GM12878 (cell line): ENCODE data around the gene DMP1. TPM values are rescaled to one million over a fixed set of nuclear protein-coding genes. Genes with fewer than 3 reads are reported as not detected.

ENCODE experiments used
- ATAC-seq: fragments of 200-7000 bp; cut with Tn5 transposase; 3 replicates; pipeline ENCODE4 v1.9.1; 2020; ENCODE audit warnings: mild to moderate bottlenecking, moderate library complexity
- BruUV-seq: library from RNA; stranded (reverse); fragments of 400-500 nt; replicated peaks from 2 replicates; lab custom pipeline; 2021; lab: Mats Ljungman, UMichigan
- CTCF ChIA-PET: fragments of 300-600 bp; sonication (Branson Sonifier 250); formaldehyde crosslinking; extraction: SDS; loops from one replicate; lab custom pipeline; 2021; ENCODE audit warnings: inconsistent platforms; lab: Yijun Ruan, JAX
- POLR2A ChIA-PET: fragments of 350-600 bp; formaldehyde crosslinking; extraction: SDS; loops from one replicate; lab custom pipeline; 2021; ENCODE audit warnings: inconsistent platforms; lab: Charles Lee
- RAD21 ChIA-PET: fragments of 300-600 bp; sonication (Branson Sonifier 250); formaldehyde crosslinking; loops from one replicate; lab custom pipeline; 2023; ENCODE audit warnings: antibody characterized with exemption; ENCODE audit not compliant: unreplicated experiment; lab: Charles Lee
- SMC1A ChIA-PET: fragments of 300-600 bp; sonication (Branson Sonifier 250); formaldehyde crosslinking; loops from one replicate; lab custom pipeline; 2023; ENCODE audit not compliant: unreplicated experiment, uncharacterized antibody; lab: Charles Lee
- DNase-seq: peaks from one replicate; pipeline ENCODE4 v3.0.0-alpha.2; 2011; ENCODE audit warnings: low read depth, low spot score
- FAIRE-seq: peaks from 3 replicates; lab custom pipeline; 2011; peaks lifted over from hg19 to GRCh38; lab: Jason Lieb, UNC
- H2AFZ ChIP-seq: 2 replicates; pipeline ENCODE4 v1.6.0; 2011; ENCODE audit warnings: low read depth, low read length, control low read depth; ENCODE audit not compliant: control insufficient read depth
- H3K27ac ChIP-seq: 2 replicates; pipeline ENCODE4 v1.5.1; 2011; ENCODE audit warnings: control low read depth; ENCODE audit not compliant: control insufficient read depth, insufficient read depth
- H3K27me3 ChIP-seq, 2 experiments: replicated peaks in 1 of 2; 2 replicates each; pipeline versions ENCODE4 v1.6.0 to v1.6.1; 2011; ENCODE audit warnings: low read length in 1 of 2; ENCODE audit not compliant: control insufficient read depth in 2 of 2, insufficient read depth in 2 of 2
- H3K36me3 ChIP-seq, 2 experiments: 2 replicates each; pipeline ENCODE4 v1.5.1; 2011; ENCODE audit warnings: low read length in 1 of 2; ENCODE audit not compliant: control insufficient read depth in 2 of 2, insufficient read depth in 2 of 2
- H3K4me1 ChIP-seq: 2 replicates; pipeline ENCODE4 v1.6.1; 2011; ENCODE audit warnings: mild to moderate bottlenecking, low read length, moderate library complexity, mixed read lengths; ENCODE audit not compliant: control insufficient read depth, insufficient read depth
- H3K4me2 ChIP-seq: 2 replicates; pipeline ENCODE4 v1.6.0; 2011; ENCODE audit warnings: control low read depth; ENCODE audit not compliant: control insufficient read depth, insufficient read depth
- H3K4me3 ChIP-seq: fragments of 200-600 bp; sonication (generic); 2 replicates; pipeline ENCODE4 v1.5.1; 2016
- H3K79me2 ChIP-seq: 2 replicates; pipeline ENCODE4 v1.6.0; 2011; ENCODE audit warnings: low read length; ENCODE audit not compliant: control insufficient read depth, insufficient read depth
- H3K9ac ChIP-seq: 2 replicates; pipeline ENCODE4 v1.8.0; 2011; ENCODE audit warnings: low read length, control low read depth, mixed read lengths; ENCODE audit not compliant: control insufficient read depth, insufficient read depth
- H3K9me3 ChIP-seq: replicated peaks from 3 replicates; pipeline ENCODE4 v1.5.1; 2011; ENCODE audit warnings: mild to moderate bottlenecking, low read length; ENCODE audit not compliant: control insufficient read depth, insufficient read depth
- H4K20me1 ChIP-seq: 2 replicates; pipeline ENCODE4 v1.6.0; 2011; ENCODE audit not compliant: control insufficient read depth, insufficient read depth
- BCL11A ChIP-seq: IDR thresholded peaks from 2 replicates; pipeline ENCODE4 v1.6.1; 2011; ENCODE audit warnings: low read depth, low read length
- BRCA1 ChIP-seq: IDR thresholded peaks from 2 replicates; pipeline ENCODE4 v1.6.1; 2011; ENCODE audit warnings: low read depth, low read length, improper control_type of control experiment
- CHD2 ChIP-seq: IDR thresholded peaks from 2 replicates; pipeline ENCODE4 v1.6.1; 2011; ENCODE audit warnings: low read depth, low read length, improper control_type of control experiment, borderline replicate concordance
- HCFC1 ChIP-seq: fragments of 150-350 bp; IDR thresholded peaks from 2 replicates; pipeline ENCODE4 v1.6.1; 2014; ENCODE audit warnings: low read length
- HDAC2 ChIP-seq: fragments of 200-600 bp; sonication (generic); IDR thresholded peaks from 2 replicates; pipeline ENCODE4 v1.6.1; 2017
- POLR2AphosphoS5 ChIP-seq: IDR thresholded peaks from 2 replicates; pipeline ENCODE4 v1.6.1; 2011; ENCODE audit warnings: mild to moderate bottlenecking, low read length, inconsistent platforms
- RELA ChIP-seq: fragments of 450-650 bp; IDR thresholded peaks from 2 replicates; pipeline ENCODE4 v1.8.0; 2014; ENCODE audit warnings: borderline replicate concordance; ENCODE audit not compliant: partially characterized antibody
- SMC3 ChIP-seq: IDR thresholded peaks from 2 replicates; pipeline ENCODE4 v1.6.1; 2011; ENCODE audit warnings: low read length, improper control_type of control experiment, borderline replicate concordance
- USF1 ChIP-seq: IDR thresholded peaks from 2 replicates; pipeline ENCODE4 v1.6.1; 2011; ENCODE audit warnings: borderline replicate concordance, low read depth, mild to moderate bottlenecking, moderate library complexity, mixed read lengths, low read length; ENCODE audit not compliant: insufficient read depth; ENCODE audit errors: extremely low read length
- WGBS: methylation state at CpG from one replicate; pipeline ENCODE4 v1.1.6; 2016; ENCODE audit warnings: low lambda C conversion rate; ENCODE audit not compliant: insufficient replicate concordance, insufficient coverage; ENCODE audit errors: missing lambda C conversion rate; 5-methylcytosine and 5-hydroxymethylcytosine counted together
- in situ Hi-C: fragments of 300-500 bp; cut with MboI; formaldehyde crosslinking; loops from 9 replicates; pipeline ENCODE4 v1.14.3; 2018; ENCODE audit warnings: mixed read lengths
- intact Hi-C: fragments of 100-400 bp; cut with micrococcal nuclease; formaldehyde crosslinking; loops from one replicate; pipeline ENCODE4 v1.14.2; 2022; ENCODE audit not compliant: unreplicated experiment
- polyA plus RNA-seq, 11 experiments: library from polyadenylated mRNA; depleted of rRNA in 4 of 11; unstranded in 6 of 11; stranded (reverse) in 5 of 11; fragments of >200 nt; fragmentation: Nextera tagmentation in 4 of 11; fragmentation: Illumina TruSeq in 1 of 11; extraction: Ambion mirVana in 4 of 11; extraction: Trizol in 1 of 11; gene quantifications; 1 replicate in 1 of 11; 2 replicates in 10 of 11; pipeline versions ENCODE4 v1.2.1 to v1.2.3, GENCODE V29; 2011 to 2016; ENCODE audit warnings: inconsistent platforms in 2 of 11, missing spikeins in 2 of 11, low read depth in 1 of 11
- total RNA-seq, 4 experiments: library from RNA; depleted of rRNA in 3 of 4; stranded (reverse); fragments of >200 nt in 3 of 4; fragmentation: Illumina TruSeq in 1 of 4; extraction: Trizol in 1 of 4; gene quantifications; 2 replicates each; pipeline versions ENCODE4 v1.2.1 to v1.2.3, GENCODE V29; 2013 to 2021
- TF ChIP-seq, protein P1 (sequence below): IDR thresholded peaks from 2 replicates; pipeline ENCODE4 v1.6.1; 2011; ENCODE audit warnings: borderline replicate concordance, low read depth, mild to moderate bottlenecking, moderate library complexity, low read length; ENCODE audit not compliant: insufficient read depth, poor library complexity, severe bottlenecking

Gene DMP1
- total and polyA plus RNA-seq, 10 of the 15 experiments (the other 5 are each of a cell fraction or from before 2014, with no cell fraction given), result not detected

DNA sequence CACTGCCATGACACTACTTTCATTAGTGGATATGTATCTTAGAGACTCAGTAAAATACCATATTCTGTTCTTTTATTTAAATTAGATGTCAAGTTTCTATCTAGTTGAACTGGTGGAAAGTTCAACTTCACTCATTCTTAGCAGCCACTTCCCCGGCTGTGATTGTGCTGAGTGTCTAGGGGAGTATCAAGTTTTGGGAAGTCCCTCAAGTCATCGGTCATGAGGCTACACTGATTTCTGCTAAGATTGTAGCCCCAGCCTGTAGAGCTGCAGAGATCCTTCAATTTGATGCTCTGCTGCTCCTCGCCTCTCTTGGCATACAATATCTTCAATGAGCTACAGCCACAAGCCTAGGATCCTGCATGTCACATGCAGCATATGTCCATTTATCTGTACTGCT is 53.9 kb downstream of the DMP1 start:
- H3K27ac ChIP-seq, result no peak overlapping the region
- in situ Hi-C loops, result no loop called here
- H3K79me2 ChIP-seq, result no peaks in the 10 kb centered on the region
- H3K9ac ChIP-seq, result no peak overlapping the region
- ChIA-PET SMC1A (no interaction called here), RAD21 (no interaction called here), POLR2A (no interaction called here), CTCF (interaction anchor here (0.6 kb wide), 1 partner anchor 364 kb away, joined by 3 read pairs; no protein-coding TSS in a partner anchor)
- no peak overlapping the region for H3K4me2 ChIP-seq
- FAIRE-seq (no peak), DNase-seq (no peak), ATAC-seq (no peak)
- no peaks in the 10 kb centered on the region for H3K4me1 ChIP-seq
- intact Hi-C loops, result no loop called here
- TF ChIP-seq BCL11A (no peak), HDAC2 (no peak), CHD2 (no peak), USF1 (no peak), RELA (no peak), BRCA1 (no peak), SMC3 (no peak), HCFC1 (no peak), POLR2AphosphoS5 (no peak)
- TF ChIP-seq, protein P1, sequence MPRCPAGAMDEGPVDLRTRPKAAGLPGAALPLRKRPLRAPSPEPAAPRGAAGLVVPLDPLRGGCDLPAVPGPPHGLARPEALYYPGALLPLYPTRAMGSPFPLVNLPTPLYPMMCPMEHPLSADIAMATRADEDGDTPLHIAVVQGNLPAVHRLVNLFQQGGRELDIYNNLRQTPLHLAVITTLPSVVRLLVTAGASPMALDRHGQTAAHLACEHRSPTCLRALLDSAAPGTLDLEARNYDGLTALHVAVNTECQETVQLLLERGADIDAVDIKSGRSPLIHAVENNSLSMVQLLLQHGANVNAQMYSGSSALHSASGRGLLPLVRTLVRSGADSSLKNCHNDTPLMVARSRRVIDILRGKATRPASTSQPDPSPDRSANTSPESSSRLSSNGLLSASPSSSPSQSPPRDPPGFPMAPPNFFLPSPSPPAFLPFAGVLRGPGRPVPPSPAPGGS, result no peak
- no TSS peak for BruUV-seq
- WGBS, result 17% methylated on average over 3 of the region's 3 CpGs
- no peak overlapping the region for H2AFZ ChIP-seq
- no peaks in the 10 kb centered on the region for H3K9me3 ChIP-seq
- no peaks in the 10 kb centered on the region for H3K27me3 ChIP-seq
- H3K36me3 ChIP-seq, result no peaks in the 10 kb centered on the region
- no peaks in the 10 kb centered on the region for H4K20me1 ChIP-seq
- no peak overlapping the region for H3K4me3 ChIP-seq
